ENCODE results near the gene ITLN1. TPM values are rescaled to one million over a fixed set of nuclear protein-coding genes. Genes with fewer than 3 reads are reported as not detected.

ITLN1 gene
- total RNA-seq, 4 donors from 2014 or later: not detected

DNA sequence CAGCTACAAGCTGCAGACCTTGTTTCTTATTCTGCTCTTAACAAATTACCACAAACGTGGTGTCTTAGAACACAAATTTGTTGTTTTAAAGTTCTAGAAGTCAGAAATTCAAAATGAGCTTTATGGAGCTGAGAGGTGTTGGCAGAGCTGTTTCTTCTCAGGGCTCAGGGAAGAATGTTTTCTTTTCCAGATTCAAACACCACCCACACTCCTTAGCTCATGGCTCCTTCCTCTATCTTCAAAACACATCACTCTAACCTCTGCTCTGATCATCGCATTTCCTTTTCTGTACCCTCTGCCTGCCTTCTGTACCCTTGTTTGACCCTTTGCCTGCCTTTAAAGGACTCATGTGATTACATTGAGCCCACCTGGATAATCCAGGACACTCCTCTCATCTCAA lies 26.9 kb upstream of the ITLN1 start:
- WGBS, 2 donors: 73 to 78% methylated on average over 2 of the region's 2 CpGs
- intact Hi-C loops (cut with DNase I; ENCODE audit: low total_unique reads): no loop called here
- TF ChIP-seq, protein P1, sequence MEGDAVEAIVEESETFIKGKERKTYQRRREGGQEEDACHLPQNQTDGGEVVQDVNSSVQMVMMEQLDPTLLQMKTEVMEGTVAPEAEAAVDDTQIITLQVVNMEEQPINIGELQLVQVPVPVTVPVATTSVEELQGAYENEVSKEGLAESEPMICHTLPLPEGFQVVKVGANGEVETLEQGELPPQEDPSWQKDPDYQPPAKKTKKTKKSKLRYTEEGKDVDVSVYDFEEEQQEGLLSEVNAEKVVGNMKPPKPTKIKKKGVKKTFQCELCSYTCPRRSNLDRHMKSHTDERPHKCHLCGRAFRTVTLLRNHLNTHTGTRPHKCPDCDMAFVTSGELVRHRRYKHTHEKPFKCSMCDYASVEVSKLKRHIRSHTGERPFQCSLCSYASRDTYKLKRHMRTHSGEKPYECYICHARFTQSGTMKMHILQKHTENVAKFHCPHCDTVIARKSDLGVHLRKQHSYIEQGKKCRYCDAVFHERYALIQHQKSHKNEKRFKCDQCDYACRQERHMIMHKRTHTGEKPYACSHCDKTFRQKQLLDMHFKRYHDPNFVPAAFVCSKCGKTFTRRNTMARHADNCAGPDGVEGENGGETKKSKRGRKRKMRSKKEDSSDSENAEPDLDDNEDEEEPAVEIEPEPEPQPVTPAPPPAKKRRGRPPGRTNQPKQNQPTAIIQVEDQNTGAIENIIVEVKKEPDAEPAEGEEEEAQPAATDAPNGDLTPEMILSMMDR (IDR thresholded peaks at IDR 0.05): no peak
- no peak for TF ChIP-seq POLR2A (IDR thresholded peaks at IDR 0.05)
- no peak overlapping the region for H3K4me3 ChIP-seq (ENCODE audit: low read depth, poor library complexity, severe bottlenecking)
- no peak for DNase-seq (ENCODE audit: low spot score in 2 of 2)

DNA sequence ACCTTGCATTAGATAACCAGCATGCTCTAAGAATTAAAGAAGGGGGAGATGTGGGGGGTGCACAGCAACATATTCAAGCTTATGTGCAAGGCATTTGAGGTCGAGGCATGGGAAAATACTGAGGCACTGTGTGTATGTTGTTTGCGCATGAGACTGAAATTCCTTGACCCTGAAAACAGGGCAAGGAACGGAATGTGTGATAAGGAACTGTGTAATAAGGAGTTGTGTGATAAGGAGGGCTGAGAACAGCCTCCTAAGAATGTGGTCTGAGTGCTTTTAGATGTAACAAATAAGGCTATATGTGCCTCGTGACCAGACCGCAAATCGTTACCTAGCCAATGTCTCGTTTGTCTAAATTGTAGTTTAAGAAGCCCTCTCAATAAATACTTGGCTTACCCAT lies 26.5 kb upstream of the ITLN1 start:
- no peak for DNase-seq (ENCODE audit: low spot score in 2 of 2)
- no peak overlapping the region for H3K4me3 ChIP-seq (ENCODE audit: low read depth, poor library complexity, severe bottlenecking)
- intact Hi-C loops (cut with DNase I; ENCODE audit: low total_unique reads): no loop called here
- WGBS, 2 donors: 69 to 74% methylated on average over 7 of the region's 7 CpGs
- no peak for TF ChIP-seq POLR2A (IDR thresholded peaks at IDR 0.05)
- TF ChIP-seq, protein P1 (IDR thresholded peaks at IDR 0.05): no peak

DNA sequence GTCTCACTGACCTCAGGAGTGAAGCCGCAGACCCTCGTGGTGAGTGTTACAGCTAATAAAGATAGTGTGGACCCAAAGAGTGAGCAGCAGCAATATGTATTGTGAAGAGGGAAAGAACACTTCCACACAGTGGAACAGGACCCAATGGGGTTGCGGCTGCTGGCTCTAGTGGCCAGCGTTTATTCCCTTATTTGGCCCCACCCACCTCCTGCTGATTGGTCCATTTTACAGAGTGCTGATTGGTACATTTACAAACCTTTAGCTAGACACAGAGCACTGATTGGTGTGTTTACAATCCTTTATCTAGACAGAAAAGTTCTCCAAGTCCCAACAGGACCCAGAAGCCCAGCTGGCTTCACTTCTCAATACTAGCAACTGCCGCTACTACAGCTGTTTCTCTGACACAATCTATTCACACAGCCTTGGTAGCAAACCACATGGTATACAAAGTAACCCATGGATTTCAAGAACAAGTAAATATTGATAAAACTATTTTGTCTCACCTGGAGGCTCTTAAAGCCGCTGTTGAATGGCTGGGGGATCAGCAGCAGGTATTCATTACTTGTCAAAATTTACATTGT lies 25.3 kb upstream of the ITLN1 start:
- TF ChIP-seq, protein P1 (IDR thresholded peaks at IDR 0.05): no peak
- no peak for TF ChIP-seq POLR2A (IDR thresholded peaks at IDR 0.05)
- DNase-seq (ENCODE audit: low spot score in 2 of 2): no peak
- 84 to 93% methylated on average over 6 of the region's 6 CpGs for WGBS, 2 donors
- no peak overlapping the region for H3K4me3 ChIP-seq (ENCODE audit: low read depth, poor library complexity, severe bottlenecking)
- intact Hi-C loops (cut with DNase I; ENCODE audit: low total_unique reads): no loop called here

DNA sequence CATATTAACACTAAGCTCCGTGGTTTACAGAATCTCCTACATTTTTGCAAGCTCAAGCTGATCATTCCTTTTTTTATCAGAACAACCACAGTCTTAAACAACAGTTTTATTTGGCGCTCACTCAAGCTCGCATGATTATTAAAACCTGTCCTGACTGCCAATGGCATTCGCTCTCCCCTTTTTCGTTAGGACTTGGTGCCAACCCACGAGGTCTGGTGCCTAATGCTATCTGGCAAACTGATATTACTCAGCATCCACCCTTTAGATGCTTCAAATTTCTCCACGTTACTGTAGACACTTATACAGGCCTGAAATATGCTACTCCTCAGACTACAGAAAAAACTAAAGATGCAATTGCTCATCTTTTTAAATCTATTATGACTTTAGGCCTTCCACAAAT lies 23.0 kb upstream of the ITLN1 start:
- TF ChIP-seq POLR2A (IDR thresholded peaks at IDR 0.05): no peak
- TF ChIP-seq, protein P1 (IDR thresholded peaks at IDR 0.05): no peak
- no peak for DNase-seq (ENCODE audit: low spot score in 2 of 2)
- H3K4me3 ChIP-seq (ENCODE audit: low read depth, poor library complexity, severe bottlenecking): no peak overlapping the region
- WGBS, 2 donors: 37 to 39% methylated on average over 7 of the region's 7 CpGs
- intact Hi-C loops (cut with DNase I; ENCODE audit: low total_unique reads): no loop called here

DNA sequence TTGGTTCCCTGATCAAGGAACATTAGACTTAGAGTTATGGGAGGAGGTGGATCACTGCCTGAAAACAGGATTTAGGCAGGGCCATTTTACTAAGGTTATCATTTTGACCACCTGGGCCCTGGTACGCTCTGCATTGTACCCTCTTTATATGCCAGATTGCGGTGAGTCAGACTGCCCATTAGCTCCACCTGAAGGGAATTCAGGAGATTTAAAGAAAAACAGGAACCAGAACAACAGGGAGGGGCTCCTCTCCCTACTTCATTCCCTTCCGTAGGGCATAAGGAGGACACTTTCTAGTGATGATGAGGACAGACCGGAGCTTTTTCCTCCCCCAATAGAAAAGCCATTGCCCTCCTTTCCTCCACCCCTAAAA lies 20.6 kb upstream of the ITLN1 start:
- no peak for DNase-seq (ENCODE audit: low spot score in 2 of 2)
- intact Hi-C loops (cut with DNase I; ENCODE audit: low total_unique reads): no loop called here
- WGBS, 2 donors: 72 to 78% methylated on average over 4 of the region's 4 CpGs
- TF ChIP-seq, protein P1 (IDR thresholded peaks at IDR 0.05): no peak
- TF ChIP-seq POLR2A (IDR thresholded peaks at IDR 0.05): no peak
- H3K4me3 ChIP-seq (ENCODE audit: low read depth, poor library complexity, severe bottlenecking): no peak overlapping the region
